ELF-1 (cell line): ENCODE measurements around the gene SLC41A1.

Experiments
- DNase-seq: peaks from one replicate; pipeline ENCODE4 v3.0.0-alpha.2; 2016; ENCODE audit warnings: low read depth, low spot score

The SLC41A1 gene

DNA sequence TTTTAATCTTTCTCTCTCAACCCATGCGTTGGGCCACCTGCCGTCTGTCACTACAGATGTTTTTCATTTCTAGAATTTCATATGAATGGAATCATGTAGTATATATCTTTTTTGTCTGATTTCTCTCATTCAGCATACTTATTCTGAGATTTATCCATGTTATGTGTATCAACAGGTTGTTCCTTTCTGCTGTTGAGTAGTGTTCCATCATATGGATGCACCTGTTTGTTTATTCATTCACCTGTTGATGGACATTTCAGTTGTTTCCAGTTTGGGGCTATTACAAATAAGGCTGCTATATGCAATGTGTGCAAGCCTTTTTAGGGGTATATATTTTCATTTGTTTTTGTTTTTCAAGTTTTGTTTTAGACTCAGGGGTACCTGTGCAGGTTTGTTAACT is 9.4 kb upstream of the SLC41A1 start:
- DNase-seq: no peak

- DNase-seq: no peak
Measured at GRCh38 chr1:205817988-205818387, 5.0 kb upstream of the SLC41A1 start.

- DNase-seq: no peak
Measured at GRCh38 chr1:205817364-205817763, 4.4 kb upstream of the SLC41A1 start.

DNA sequence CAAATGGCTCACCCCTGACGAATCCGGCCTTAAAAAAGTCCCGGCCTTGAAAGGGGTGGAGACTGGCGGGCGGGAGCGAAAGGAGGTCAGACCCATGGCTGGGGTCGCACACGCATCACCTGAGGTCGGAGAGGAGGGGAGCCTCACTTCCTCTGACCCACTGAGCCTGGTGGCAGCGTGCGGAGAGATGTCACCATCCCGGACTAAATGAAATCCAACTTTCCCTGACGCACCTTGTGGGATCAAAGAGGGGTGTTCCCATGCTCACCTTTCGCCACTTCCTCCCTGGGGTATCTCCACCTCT is 709 bp upstream of the SLC41A1 start:
- DNase-seq: no peak

DNA sequence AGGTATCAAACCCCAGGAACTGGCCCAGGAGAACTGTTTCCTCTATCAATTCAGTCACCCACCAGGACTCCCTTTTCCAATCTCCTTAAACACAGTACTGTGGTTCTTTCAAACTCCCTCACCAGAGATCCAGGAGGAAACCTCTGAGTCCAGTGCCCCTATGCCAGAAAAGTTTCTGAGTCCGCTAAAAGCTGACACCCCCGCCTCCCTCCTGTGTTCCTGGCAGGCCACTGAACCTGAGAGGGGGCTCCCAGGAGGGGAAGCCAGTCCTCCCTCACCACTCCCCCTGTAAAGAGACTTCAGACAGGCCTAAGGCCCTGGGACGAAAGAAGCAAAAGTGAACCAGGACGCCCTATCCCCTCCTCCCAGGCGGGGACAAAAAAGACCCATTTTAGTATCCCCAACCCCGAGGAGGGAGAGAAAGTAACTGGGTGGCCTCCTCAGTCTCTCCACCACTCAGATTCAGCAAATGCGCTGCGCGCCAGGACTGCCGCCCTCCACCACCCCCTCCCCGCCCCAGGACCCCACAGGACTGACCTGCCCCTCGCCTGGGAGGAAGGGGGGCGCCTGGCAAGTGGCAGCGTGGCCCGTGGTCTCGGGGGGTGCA is 624 bp downstream of the SLC41A1 start:
- DNase-seq: peak; percentile 46

GRCh38 chr1:205811660-205812059 is 1.3 kb downstream of the SLC41A1 start:
- no peak for DNase-seq

DNA sequence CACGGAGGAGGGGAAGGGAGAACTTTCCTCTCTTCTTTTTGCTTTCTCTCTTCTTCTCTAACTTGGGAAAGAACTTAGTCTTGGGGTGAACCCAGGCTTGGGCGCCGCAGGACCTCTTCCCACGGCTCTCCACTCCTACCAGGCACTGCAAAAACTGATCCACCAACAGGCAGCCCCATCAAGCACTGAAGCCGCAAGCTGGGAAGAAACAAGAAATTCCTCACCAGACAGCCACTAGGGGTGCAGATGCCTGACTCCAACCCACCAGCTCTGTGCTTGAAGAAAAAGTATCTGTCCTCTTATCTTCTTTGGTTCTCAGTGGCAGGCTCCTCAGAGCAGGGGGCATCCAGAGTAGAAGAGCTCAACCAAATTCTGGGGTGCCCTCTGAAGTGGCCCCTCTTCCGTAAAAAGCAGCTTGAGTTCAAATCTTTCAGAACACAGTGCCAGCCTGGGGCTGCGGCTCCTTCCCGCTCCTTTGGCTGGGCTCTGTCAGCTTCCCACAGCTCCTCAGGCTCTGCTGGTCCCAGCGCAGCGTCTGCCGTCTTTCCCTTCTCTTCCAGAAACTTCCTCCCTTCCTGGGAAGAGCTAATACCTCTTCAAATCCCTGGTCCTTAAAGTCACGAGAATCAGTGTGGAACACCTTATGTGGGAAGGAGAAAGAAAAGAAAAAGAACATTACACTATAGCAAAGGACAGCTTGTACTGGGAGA is 2.4 kb downstream of the SLC41A1 start:
- DNase-seq: peak; percentile 62

GRCh38 chr1:205809942-205810345 is 3.1 kb downstream of the SLC41A1 start:
- DNase-seq: no peak

DNA sequence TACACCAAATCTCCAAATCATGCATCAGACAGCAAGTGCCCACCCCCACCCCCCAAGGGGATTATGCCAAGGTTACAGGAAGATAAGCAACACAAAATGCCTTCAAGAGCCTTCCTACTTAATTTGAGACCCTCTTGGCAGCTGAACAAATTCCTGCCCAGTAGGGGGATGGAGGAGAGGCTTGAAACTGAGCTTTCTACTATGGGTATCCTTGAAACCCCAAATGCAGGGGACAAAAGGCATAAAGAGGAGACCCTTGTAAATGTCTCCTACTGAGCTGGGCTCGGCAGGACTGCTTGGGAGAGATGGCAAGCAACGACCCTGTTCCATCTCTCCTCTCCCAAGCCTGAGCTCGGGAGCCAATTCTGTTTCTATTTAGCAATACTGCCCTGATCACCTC is 3.5 kb downstream of the SLC41A1 start:
- no peak for DNase-seq

GRCh38 chr1:205805082-205805711 is 7.8 kb downstream of the SLC41A1 start:
- no peak for DNase-seq

DNA sequence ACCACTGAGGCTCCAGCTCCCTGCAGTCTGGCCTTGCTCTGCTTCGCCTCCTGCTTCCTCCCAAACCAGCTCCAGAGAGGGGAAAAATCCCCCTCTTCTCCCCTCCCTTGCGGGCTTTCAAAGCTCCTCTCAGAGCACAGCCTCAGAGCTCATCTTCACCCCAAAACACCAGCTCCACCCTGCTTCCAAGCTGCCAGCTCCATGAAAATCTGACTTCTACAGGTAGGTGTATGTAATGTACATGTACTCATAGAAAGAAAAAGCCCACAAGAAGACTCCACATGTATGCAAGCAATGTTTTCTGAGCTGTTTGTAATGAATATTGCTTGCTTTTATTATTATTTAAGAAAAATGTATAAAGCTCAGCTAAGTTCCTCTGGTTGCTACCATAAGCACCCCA is 8.4 kb downstream of the SLC41A1 start:
- DNase-seq: no peak

DNA sequence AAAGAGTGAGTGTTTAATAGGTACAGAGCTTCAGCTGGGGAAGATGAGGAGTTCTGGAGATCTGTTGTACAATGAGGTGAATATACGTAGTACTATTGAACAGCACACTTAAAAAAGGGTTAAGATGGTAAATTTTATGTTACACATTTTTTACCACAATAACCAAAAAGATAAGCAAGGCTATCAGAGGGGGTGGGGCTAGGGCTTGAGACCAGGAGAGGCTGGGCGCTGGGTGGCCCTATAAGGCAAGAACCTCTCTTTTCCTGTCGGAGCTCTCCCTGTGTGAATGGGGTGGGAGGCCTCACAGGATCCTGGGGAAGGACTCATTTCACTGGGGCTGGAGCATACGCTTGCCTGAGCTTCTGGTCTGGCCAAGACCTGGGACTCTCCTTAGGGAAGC is 9.0 kb downstream of the SLC41A1 start:
- no peak for DNase-seq

GRCh38 chr1:205802060-205802459 is 10.9 kb downstream of the SLC41A1 start:
- no peak for DNase-seq

DNA sequence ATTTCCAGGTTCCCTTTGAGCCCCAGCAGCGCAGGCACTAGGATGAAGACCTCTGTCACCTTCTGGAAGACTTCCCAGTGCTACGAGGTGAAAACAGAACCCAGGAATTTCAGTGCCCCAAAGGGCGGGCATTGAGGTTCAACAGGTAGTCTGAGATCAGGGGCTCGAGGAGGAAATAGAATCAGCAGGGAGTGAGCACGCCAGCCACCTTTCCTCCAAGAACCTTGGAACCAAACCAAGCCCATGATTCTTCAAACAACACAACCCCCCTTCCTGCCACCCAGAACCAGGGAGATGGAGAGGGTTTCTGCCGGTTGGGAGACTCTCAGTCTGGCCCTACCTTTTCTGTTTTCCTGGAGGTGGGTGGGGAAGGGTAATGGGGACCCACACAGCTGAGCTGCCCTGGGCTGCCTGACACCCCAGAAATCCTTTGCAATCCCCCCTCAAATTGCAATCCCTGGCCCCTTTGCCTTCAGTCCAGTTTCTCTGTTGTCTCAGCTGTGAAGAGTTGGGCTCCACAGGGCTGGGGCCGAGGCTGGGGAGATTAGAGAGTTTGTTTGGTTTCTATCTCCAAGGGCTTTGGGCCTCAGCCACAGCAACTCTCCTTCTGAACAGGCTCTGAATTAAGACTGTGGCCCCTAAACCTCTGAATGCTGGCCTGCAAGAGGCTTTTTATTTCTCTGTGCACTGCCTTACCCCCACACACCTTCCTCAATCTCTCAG is 11.9 kb downstream of the SLC41A1 start:
- no peak for DNase-seq

DNA sequence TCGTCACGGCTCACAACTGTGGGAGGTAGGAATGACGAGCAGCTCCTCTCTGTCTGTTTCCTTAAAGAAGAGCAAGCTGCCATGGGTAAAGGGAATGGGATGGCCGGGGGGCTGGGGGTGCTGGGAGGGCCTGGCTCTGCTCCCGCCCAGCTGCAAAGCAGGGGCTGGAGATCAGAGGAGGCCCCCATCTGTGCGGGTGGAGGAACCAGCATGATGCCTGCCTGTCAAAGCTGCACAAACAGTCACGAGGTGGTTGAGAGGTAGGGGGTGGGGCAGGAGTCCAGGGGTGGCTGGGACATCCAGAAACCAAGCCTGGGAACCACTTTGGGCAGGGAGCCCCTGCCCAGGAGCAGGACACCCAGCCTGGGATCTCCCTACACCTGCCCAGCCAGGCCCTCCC is 12.6 kb downstream of the SLC41A1 start:
- peak; percentile 20 for DNase-seq

DNA sequence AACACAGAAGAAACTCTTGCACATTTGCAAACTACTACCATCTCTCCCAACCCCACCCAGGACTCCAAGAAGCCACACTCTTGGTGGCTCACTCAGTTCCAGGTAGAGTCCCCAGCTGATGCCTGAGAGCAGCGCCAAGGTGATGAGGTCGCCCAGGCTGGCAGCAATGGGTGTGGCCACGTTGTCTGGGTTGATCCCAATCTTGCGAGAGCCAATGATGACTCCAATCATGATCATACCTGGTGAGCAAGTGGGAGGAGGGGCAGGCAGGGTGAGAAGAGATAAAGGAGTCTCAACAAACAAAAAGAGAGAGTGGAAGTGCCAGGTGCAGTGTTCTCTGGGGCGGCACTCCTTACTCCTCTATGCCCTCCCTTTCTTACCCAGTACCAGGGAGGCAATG is 14.4 kb downstream of the SLC41A1 start:
- DNase-seq: no peak

GRCh38 chr1:205797168-205797567 is 15.8 kb downstream of the SLC41A1 start:
- DNase-seq: no peak

GRCh38 chr1:205794011-205794730 is 18.8 kb downstream of the SLC41A1 start:
- DNase-seq: no peak

- peak; percentile 46 for DNase-seq
Measured at GRCh38 chr1:205792961-205793673, 19.9 kb downstream of the SLC41A1 start.

- no peak for DNase-seq
Measured at GRCh38 chr1:205792481-205792881, 20.5 kb downstream of the SLC41A1 start.

DNA sequence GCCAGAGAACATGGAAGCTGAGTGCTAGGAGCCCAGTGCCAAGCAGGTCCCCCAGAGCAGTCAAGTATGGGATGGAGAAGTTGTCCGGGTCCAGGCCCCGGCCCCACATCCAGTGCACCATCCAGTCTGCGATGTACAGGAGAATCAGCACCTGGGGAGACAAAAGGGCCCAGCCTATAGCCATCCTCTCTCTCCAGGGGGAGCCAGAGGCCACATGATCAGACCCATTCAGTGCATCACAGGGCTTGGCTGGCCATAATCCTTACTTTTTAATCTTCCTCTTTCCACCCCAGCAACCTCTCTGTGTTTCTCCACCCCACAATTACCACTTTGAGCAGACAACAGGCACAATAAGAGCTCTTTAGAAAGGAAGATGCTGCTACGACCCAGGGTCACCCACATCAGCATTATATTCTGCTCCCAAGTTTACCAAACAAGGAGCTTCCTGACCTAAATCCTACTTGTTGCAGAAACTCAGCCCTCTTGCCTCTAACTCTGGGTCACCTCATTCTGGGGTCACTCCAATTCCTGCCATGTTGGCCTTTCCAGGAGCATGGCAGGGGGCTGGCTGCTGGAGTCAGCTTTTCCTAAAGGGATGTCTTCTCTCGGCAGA is 21.3 kb downstream of the SLC41A1 start:
- DNase-seq: peak; percentile 75
